Stimulated activated CD8-positive, alpha-beta memory T cell treated with anti-CD3 and anti-CD28 coated beads, Interleukin-2, amount 100 ng/mL, for 1 hour (primary cell): ENCODE results near the gene C14orf93.

Experiments
- DNase-seq, 2 donors: peaks; one replicate each; pipeline ENCODE4 v3.0.0-alpha.2; 2020; ENCODE audit warnings: low read depth in 2 of 2

C14orf93 gene

GRCh38 chr14:23009939-23010726, at the start of gene C14orf93:
Gene C14orf93 (minus strand): TSS chr14:23010143. CDS start chr14:22999023, 11,120 bp downstream.
- DNase-seq: peak; percentile 54 to 70

DNA sequence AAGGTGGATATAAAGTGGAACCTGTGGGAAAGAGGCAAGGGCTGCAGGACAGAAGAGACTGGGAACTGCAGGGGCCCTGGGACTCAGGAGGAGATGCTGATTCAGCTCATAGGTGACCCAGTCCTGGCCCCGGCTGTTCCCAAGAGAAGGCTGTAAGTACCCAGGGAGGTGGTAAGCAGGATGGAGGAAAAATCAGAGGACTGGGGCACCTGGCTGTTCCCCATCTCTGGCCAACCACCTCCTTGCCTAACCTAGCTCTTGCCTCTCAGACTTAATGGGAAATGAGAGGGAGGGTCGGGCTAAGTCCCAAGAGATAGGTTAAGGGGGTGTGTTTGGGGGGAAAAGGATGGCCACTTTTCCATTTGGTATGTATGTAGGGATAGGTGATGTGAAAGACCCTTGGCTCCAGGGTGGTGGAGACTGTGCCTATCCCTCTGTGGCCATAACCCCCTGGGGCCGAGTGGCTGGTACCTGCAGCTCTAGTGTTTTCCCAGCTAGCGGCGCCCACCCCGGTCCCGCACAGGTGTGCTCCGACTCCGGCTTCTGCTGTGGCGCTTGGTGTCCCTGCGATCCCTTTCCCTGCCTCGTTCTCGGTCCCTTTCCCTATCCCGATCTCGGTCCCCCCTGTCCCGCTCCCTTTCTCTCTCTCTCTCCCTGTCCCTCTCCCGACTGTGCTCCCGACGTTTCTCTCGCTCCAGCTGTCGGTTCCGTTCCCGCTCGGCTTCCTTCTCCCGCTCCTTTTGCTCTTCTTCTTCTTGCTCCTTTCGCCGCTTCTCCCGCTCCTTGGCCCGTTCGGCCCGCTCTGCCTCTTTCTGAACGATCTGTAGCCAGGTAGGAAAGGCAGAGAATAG, 48.9 kb upstream of the C14orf93 start:
- DNase-seq: no peak

DNA sequence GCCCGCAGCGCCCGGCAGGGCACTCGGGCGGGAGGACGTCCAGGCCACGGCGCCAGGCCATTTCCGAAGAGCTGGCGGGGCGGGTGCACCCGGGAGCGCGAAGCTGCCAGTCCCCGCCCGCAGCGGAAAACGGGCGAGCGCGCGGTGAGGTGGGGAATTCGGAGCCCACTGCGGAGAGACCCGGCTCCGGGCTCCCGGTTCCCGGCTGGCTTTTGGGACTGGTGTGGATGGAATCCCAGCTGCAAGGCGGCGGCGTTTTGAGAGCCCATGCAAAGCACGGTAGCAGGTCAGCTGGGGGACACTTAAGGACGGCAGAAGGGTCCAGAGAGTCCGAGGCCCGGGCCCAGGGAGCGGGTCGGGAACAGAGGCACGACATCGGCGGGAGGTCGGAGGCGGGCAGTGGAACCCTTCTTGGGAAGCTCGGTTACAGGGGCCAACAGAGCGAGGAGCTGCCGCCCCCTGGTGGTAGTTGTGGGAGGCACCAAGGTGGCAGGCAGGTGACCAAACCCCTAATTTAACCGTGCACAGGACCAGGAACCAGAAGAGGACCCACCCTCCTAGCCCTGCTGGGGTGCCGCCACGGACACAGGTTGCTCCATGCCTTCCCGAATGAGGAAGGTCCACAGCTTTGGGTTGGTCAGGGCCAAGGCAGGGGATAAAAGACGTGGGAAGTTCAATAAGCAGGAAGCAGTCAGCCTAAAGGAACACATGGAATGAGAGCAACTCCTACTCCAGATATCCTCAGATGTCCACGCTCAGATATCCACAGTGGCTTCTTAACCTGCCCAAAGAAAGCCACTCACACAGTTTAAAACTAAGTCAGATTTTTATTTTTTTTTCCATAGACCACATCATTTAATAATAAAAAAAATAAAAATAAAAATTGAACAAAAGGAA, 48.1 kb upstream of the C14orf93 start:
- peak; percentile 75 to 78 for DNase-seq

DNA sequence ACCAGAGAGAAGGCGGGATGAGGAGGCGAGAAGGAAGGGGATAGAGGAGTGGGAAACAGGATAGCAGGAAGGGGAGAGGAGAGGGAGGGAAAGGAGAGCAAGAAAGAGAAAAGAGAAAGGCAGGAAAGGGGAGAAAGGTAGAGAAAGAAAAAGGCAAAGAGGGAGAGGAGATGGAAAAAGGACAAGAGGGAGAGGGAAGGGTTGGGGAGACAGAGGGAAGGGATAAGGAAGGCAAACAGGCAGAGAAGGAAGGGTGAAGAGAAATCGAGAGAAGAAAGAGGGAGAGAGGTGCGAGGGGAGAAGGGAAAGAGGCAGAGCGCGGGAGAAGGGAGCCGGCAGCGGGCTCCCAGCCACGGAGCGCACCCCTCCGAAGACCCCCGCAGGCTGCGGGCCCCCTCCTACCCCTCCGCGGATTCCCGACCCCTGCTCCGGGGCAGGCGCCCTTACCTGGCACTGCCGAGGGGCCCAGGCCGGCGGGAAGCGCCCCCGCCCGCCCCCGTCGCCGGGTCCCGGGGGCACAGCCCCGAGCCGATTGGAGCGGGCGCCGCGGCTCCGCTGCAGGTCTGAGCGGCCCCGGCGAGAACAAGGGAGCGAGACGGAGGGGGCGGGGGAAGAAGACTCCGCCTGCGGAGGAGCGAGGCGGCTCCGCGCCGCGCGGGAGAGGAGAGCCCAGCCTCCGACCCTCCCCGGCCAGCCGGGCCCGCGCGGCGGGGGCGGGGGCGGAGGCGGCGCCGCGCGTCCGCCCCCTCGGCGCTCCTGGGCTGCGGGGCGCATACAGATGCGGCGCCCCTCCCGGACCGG, 47.2 kb upstream of the C14orf93 start, which contains the start of gene CDH24:
Gene CDH24 (minus strand): TSS at position 565 of the 801 bp plus-strand sequence. CDS start 1,787 bp downstream, outside the sequence.
- DNase-seq: peak in 1 of 2 donors; percentile 47

GRCh38 chr14:23056145-23056955, 46.4 kb upstream of the C14orf93 start:
- DNase-seq: peak in 1 of 2 donors; percentile 48

- DNase-seq: no peak
These were observed 45.7 kb upstream of the C14orf93 start for GRCh38 chr14:23055621-23056144.

DNA sequence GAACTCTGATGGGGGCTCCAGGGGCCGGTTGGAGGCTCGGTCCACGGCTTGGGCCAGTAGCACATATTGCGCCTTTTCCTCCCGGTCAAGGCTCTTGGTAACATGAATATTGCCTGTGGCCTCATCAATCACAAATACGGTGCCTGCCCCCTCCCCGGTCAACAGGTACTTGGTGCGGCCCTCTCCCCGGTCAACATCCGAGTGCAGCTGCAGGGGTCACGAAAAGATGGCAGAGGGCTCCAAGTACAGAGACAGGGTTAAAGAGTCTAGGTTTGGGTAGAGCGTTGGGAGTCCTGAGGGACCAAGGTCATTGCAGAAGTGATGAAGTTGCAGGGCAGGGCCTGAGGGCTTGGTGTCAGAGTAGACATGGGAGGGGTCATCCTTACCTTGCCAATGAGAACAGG, 45.2 kb upstream of the C14orf93 start:
- no peak for DNase-seq

GRCh38 chr14:23054000-23054811, 44.3 kb upstream of the C14orf93 start:
- no peak for DNase-seq

DNA sequence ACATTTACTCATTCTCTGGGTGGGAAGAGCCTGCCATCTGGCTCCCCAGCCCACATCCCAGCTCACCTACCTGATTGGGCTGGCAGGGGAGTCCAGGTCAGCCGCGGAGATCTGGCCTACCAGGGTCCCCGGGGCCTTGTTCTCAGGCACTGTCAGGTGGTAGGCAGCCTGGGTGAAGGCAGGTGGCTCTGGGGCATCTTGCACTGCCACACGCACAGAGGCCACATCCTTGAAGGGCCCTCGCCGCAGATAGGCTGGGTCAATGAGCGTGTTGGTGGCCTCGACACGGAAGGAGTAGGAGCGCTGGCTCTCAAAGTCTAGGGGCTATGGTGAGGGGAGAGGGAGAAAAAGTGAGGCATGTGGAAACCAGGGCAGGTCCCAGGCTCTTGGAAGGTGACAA, 43.5 kb upstream of the C14orf93 start:
- DNase-seq: no peak

DNA sequence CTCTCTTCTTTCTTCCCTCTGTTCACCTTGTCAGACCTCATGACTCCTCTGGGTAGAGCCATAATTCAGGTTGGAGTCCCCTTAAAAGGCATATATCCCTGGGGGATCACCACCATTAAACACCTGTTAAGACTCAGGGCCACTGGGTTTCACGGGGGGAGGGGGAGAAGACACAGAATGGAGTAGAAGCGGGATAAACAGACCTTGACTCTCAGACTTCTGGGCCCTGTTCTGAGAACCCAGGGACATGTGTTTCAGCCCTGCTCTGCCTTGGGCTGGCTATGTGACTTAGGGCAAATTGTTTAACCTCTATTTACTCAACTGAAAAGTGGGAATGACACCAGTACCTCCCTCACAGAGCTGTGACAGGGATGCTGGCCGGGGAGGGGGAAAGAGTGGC, 42.7 kb upstream of the C14orf93 start:
- no peak for DNase-seq

DNA sequence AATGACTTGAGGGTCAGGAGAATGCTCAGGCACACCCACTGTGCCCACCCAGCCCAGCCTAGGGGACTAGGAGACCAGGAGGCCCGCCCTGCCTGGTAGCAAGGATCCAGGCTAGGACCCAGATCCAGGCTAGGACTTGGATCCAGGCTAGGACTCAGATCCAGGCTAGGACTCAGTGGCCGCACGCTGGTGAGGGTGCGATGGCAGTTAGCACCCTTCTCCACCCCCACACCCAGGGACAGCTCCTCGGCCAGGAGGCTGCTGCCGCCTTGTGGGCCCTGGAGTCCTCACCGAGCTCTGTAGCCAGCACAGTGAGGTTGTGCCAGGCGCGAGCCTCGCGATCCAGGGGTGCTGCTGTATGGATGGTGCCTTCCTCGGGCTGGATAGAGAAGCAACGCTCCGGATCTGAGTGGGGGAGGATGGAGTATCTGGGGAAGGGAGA, 42.3 kb upstream of the C14orf93 start:
- DNase-seq: no peak

- no peak for DNase-seq
These were observed 41.5 kb upstream of the C14orf93 start for GRCh38 chr14:23051141-23052057.

GRCh38 chr14:23049011-23049410, 39.1 kb upstream of the C14orf93 start:
- no peak for DNase-seq

- DNase-seq: no peak
These were observed 38.1 kb upstream of the C14orf93 start for GRCh38 chr14:23047751-23048693.

DNA sequence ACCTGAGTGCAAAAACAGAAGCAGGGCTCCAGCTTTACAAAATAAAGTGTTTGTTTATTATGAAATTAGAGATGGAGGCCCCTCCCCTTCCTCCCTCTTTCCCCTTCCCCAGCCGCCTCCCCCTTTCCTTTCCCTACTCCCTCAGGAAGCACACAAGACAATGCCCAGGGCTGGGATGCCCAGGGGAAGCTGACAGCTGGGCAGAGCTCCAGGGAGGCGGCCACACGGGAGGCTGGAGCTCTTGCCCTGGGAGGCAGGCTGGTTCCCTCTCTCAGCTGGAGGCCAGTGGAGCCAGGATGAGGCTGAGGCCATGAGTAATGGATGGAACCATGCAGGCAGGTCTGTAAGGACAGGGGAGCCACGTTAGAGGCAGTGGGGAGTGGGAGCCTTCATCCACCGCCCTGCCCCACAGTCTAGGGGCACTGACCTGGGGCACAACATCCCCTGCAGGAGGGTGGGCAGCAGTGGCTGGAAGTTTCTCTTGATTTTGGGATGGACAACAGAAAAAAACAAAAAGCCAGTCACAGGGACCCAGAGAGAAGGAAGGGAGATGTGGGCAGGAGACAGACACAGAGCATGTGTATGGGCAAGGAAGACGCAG, 37.2 kb upstream of the C14orf93 start:
- DNase-seq: no peak
